ENCODE results near the gene CRNN.

The CRNN gene

GRCh38 chr1:152415454-152416227 lies 1.6 kb upstream of the CRNN start:
- no peak for DNase-seq

- DNase-seq, result no peak
Observed at GRCh38 chr1:152412756-152413155, 1.3 kb downstream of the CRNN start.

GRCh38 chr1:152411134-152411533 lies 2.9 kb downstream of the CRNN start:
- no peak for DNase-seq

- no peak for DNase-seq
Observed at GRCh38 chr1:152410599-152410998, 3.5 kb downstream of the CRNN start.

- DNase-seq, result no peak
Observed at GRCh38 chr1:152410028-152410427, 4.0 kb downstream of the CRNN start.

- no peak for DNase-seq
Observed at GRCh38 chr1:152408664-152409063, 5.4 kb downstream of the CRNN start.

GRCh38 chr1:152398812-152399698 lies 15.0 kb downstream of the CRNN start:
- no peak for DNase-seq

GRCh38 chr1:152397474-152397873 lies 16.6 kb downstream of the CRNN start:
- no peak for DNase-seq

GRCh38 chr1:152394151-152394550 lies 19.9 kb downstream of the CRNN start:
- no peak for DNase-seq

- no peak for DNase-seq
Observed at GRCh38 chr1:152392909-152393308, 21.2 kb downstream of the CRNN start.

- DNase-seq, result no peak
Observed at GRCh38 chr1:152388889-152389288, 25.2 kb downstream of the CRNN start.

- DNase-seq, result no peak
Observed at GRCh38 chr1:152386940-152387339, 27.1 kb downstream of the CRNN start.

- DNase-seq, result no peak
Observed at GRCh38 chr1:152380932-152381331, 33.1 kb downstream of the CRNN start.

GRCh38 chr1:152374451-152374850 lies 39.6 kb downstream of the CRNN start:
- no peak for DNase-seq

- DNase-seq, result no peak
Observed at GRCh38 chr1:152372672-152373071, 41.4 kb downstream of the CRNN start.

GRCh38 chr1:152367436-152367835 lies 46.6 kb downstream of the CRNN start:
- no peak for DNase-seq

- no peak for DNase-seq
Observed at GRCh38 chr1:152359906-152360305, 54.2 kb downstream of the CRNN start, which contains the start of gene FLG2. FLG2 (minus strand) TSS chr1:152360006; CDS start chr1:152358884, 1,122 bp downstream.

Data from activated naive CD4-positive, alpha-beta T cell (primary cell).